HG03064 (cell line): ENCODE data around the gene COL13A1.

Source experiments
- ATAC-seq: cut with Tn5 transposase; IDR thresholded peaks from one replicate; pipeline ENCODE4 v1.9.1; 2021; ENCODE audit warnings: low read depth; ENCODE audit not compliant: unreplicated experiment

Gene COL13A1

GRCh38 chr10:69818676-69819239 lies 17.1 kb downstream of the COL13A1 start:
- no peak for ATAC-seq

GRCh38 chr10:69819716-69820506 lies 18.2 kb downstream of the COL13A1 start:
- no peak for ATAC-seq

GRCh38 chr10:69820817-69821216 lies 19.1 kb downstream of the COL13A1 start:
- no peak for ATAC-seq

GRCh38 chr10:69825604-69826003 lies 23.9 kb downstream of the COL13A1 start:
- ATAC-seq: no peak

GRCh38 chr10:69826094-69826493 lies 24.4 kb downstream of the COL13A1 start:
- ATAC-seq: no peak

- no peak for ATAC-seq
These were observed 25.3 kb downstream of the COL13A1 start for GRCh38 chr10:69826789-69827554.

- no peak for ATAC-seq
These were observed 26.6 kb downstream of the COL13A1 start for GRCh38 chr10:69828144-69828870.

- ATAC-seq: no peak
These were observed 28.1 kb downstream of the COL13A1 start for GRCh38 chr10:69829775-69830174.

- ATAC-seq: no peak
These were observed 29.6 kb downstream of the COL13A1 start for GRCh38 chr10:69831231-69831855.

- ATAC-seq: no peak
These were observed 33.5 kb downstream of the COL13A1 start for GRCh38 chr10:69835233-69835632.

- ATAC-seq: no peak
These were observed 34.4 kb downstream of the COL13A1 start for GRCh38 chr10:69835875-69836730.

- no peak for ATAC-seq
These were observed 35.0 kb downstream of the COL13A1 start for GRCh38 chr10:69836731-69837030.

- ATAC-seq: no peak
These were observed 35.6 kb downstream of the COL13A1 start for GRCh38 chr10:69837261-69837660.

- no peak for ATAC-seq
These were observed 36.7 kb downstream of the COL13A1 start for GRCh38 chr10:69838418-69838817.

GRCh38 chr10:69838853-69839252 lies 37.1 kb downstream of the COL13A1 start:
- no peak for ATAC-seq

GRCh38 chr10:69839696-69840345 lies 38.1 kb downstream of the COL13A1 start:
- ATAC-seq: no peak

- ATAC-seq: no peak
These were observed 39.1 kb downstream of the COL13A1 start for GRCh38 chr10:69840773-69841172.

- ATAC-seq: no peak
These were observed 40.3 kb downstream of the COL13A1 start for GRCh38 chr10:69842020-69842419.

- no peak for ATAC-seq
These were observed 41.2 kb downstream of the COL13A1 start for GRCh38 chr10:69842882-69843281.
